AG04450 (cell line): ENCODE data around the gene TCERG1L. TPM values are rescaled to one million over a fixed set of nuclear protein-coding genes. Genes with fewer than 3 reads are reported as not detected.

Source experiments
- CTCF ChIA-PET: fragments of 300-600, 350-600 bp; formaldehyde crosslinking; extraction: SDS; loops from one replicate; lab custom pipeline; 2022; ENCODE audit warnings: antibody characterized with exemption, inconsistent platforms; lab: Charles Lee
- POLR2A ChIA-PET: fragments of 350-600 bp; formaldehyde crosslinking; extraction: SDS; loops from one replicate; lab custom pipeline; 2021; ENCODE audit warnings: antibody characterized with exemption, inconsistent platforms; lab: Yijun Ruan, JAX
- DNase-seq: peaks from one replicate; pipeline ENCODE4 v3.0.0-alpha.2; 2011; ENCODE audit warnings: low read depth, low spot score
- H3K27ac ChIP-seq: one replicate; pipeline ENCODE4 v1.5.1; 2012; ENCODE audit warnings: low read depth, low read length, control low read depth
- H3K27me3 ChIP-seq: one replicate; pipeline ENCODE4 v1.6.0; 2012; ENCODE audit warnings: low read length; ENCODE audit not compliant: control insufficient read depth, insufficient read depth
- H3K4me3 ChIP-seq: 2 replicates; pipeline ENCODE4 v1.5.1; 2011; ENCODE audit warnings: mild to moderate bottlenecking, low read depth, low read length, control low read depth
- H3K9me3 ChIP-seq: 2 replicates; pipeline ENCODE4 v1.5.1; 2012; ENCODE audit warnings: low read length; ENCODE audit not compliant: control insufficient read depth, insufficient read depth
- CTCF ChIP-seq: IDR thresholded peaks from 2 replicates; pipeline ENCODE4 v1.5.1; 2011; ENCODE audit warnings: low read depth, low read length, control low read depth, inconsistent platforms
- polyA plus RNA-seq: library from polyadenylated mRNA; depleted of rRNA; stranded (reverse); fragments of >200 nt; gene quantifications from 2 replicates; pipeline ENCODE4 v1.2.3, GENCODE V29; 2011

Gene TCERG1L
- polyA plus RNA-seq, 1 experiment: not detected

GRCh38 chr10:131047501-131047900, 264.0 kb downstream of the TCERG1L start:
- ChIA-PET POLR2A (no interaction called here), CTCF (no interaction called here)
- Histone ChIP-seq H3K27ac (no peak overlapping the region), H3K27me3 (no peaks in the 10 kb centered on the region), H3K9me3 (peaks cover 75% of the 10 kb centered on the region), H3K4me3 (no peak overlapping the region)
- TF ChIP-seq CTCF: no peak
- no peak for DNase-seq

- no peak for DNase-seq
- Histone ChIP-seq H3K4me3 (no peak overlapping the region), H3K9me3 (peaks cover 69% of the 10 kb centered on the region), H3K27me3 (no peaks in the 10 kb centered on the region), H3K27ac (no peak overlapping the region)
- ChIA-PET CTCF (no interaction called here), POLR2A (no interaction called here)
- no peak for TF ChIP-seq CTCF
These were observed 265.3 kb downstream of the TCERG1L start for GRCh38 chr10:131046194-131046593.

- CTCF ChIA-PET: no interaction called here
These were observed 267.0 kb downstream of the TCERG1L start for GRCh38 chr10:131044379-131045111.

GRCh38 chr10:131043039-131043691, 268.4 kb downstream of the TCERG1L start:
- TF ChIP-seq CTCF: no peak
- peaks cover 47% of the 10 kb centered on the region for H3K9me3 ChIP-seq
- no peak overlapping the region for H3K4me3 ChIP-seq
- H3K27me3 ChIP-seq: no peaks in the 10 kb centered on the region
- H3K27ac ChIP-seq: no peak overlapping the region
- DNase-seq: no peak
- CTCF ChIA-PET: no interaction called here
- POLR2A ChIA-PET: no interaction called here

More at GRCh38 chr10:131044379-131045111, 267.0 kb downstream of the TCERG1L start:
- Histone ChIP-seq H3K9me3 (peaks cover 57% of the 10 kb centered on the region), H3K27me3 (no peaks in the 10 kb centered on the region), H3K27ac (no peak overlapping the region), H3K4me3 (no peak overlapping the region)
- DNase-seq: no peak
- TF ChIP-seq CTCF: no peak
- POLR2A ChIA-PET: no interaction called here
